ENCODE results near the gene UQCC5.

DNA sequence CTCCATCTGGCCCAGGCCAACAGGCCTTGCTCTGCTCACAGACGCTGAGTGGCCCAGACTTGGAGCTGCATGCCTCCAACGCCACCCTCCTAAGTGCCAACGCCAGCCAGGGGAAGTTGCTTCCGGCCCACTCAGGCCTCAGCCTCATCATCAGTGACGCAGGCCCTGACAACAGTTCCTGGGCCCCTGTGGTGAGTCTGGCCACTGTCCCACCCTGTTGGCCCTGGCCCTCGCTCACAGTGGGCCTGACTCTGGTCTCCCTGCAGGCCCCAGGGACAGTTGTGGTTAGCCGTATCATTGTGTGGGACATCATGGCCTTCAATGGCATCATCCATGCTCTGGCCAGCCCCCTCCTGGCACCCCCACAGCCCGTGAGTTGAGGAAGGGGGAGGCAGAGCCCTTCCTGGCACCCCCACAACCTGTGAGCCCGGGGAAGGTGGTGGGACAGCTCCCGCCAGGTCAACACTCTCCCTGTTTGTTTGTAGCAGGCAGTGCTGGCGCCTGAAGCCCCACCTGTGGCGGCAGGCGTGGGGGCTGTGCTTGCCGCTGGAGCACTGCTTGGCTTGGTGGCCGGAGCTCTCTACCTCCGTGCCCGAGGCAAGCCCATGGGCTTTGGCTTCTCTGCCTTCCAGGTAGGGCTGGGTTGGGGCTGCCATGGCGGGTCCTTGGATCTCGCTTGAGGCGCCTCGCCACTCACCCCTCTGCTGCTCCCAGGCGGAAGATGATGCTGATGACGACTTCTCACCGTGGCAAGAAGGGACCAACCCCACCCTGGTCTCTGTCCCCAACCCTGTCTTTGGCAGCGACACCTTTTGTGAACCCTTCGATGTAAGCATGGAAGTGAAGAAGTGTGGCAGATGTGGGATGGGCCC lies 12.8 kb upstream of the UQCC5 start:
- TF ChIP-seq POLR2AphosphoS5 (IDR thresholded peaks at IDR 0.05; ENCODE audit: low read depth, low read length): no peak
- TF ChIP-seq POLR2A (IDR thresholded peaks at IDR 0.05; ENCODE audit: low read depth, low read length): no peak
